OCI-M2 (cell line): Measurements from ENCODE around the gene OTULINL.
"Not testable (repeated sequence)": the region's sequence is repeated elsewhere in the genome, so short reads cannot be mapped to it uniquely, and the experiment has no call there.

Experiments used
- DNase-seq: peaks from one replicate; lab custom pipeline; 2025; ENCODE audit not compliant: unreplicated experiment; lab: John Stamatoyannopoulos, UW

OTULINL gene

GRCh38 chr5:14581106-14581890 lies at the start of gene OTULINL:
OTULINL (plus strand) TSS chr5:14581792; CDS start chr5:14581895, 103 bp downstream.
- peak; percentile 27 for DNase-seq

GRCh38 chr5:14532180-14532579 lies 49.4 kb upstream of the OTULINL start:
- DNase-seq = no peak

- DNase-seq = no peak
Measured at GRCh38 chr5:14534773-14535172, 46.8 kb upstream of the OTULINL start.

DNA sequence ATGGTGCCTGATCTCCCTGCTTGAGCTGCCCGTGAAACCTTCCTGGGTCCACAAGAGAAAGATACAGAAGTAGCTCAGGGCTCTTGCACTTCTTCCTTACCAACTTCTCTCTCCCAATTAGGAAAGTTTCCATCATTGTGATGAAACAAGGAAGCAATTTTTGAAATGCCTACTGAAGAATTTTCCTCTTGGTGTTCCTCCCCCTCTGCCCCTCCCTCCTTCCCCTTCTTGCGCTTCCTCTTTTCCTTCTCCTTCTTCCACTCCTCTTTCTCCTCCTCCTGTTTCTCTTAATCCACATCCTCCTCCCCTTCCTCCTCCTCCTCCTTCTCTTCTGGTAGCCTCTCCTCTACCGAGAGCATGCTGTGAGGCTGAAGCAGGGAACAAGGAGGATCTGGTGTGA lies 36.3 kb upstream of the OTULINL start:
- DNase-seq = no peak

DNA sequence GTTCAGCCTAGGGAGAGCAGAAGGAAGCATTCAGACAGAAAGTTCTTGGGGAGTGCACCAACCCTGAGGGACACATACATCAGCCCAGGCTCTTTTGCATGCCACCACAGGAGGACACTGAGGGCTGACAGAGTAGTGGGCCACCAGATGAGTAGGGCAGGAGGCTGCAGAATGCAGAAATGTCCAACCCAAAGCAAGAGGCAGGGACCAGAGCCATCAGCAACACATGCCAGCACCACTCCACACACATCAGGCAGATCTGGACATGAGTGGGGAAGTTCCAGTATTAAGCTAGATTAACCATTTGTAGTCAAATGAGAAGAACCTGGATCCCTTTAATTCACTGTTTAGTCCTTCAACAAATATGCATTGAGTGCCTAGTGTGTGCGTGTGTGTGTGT lies 35.7 kb upstream of the OTULINL start:
- DNase-seq = no peak

DNA sequence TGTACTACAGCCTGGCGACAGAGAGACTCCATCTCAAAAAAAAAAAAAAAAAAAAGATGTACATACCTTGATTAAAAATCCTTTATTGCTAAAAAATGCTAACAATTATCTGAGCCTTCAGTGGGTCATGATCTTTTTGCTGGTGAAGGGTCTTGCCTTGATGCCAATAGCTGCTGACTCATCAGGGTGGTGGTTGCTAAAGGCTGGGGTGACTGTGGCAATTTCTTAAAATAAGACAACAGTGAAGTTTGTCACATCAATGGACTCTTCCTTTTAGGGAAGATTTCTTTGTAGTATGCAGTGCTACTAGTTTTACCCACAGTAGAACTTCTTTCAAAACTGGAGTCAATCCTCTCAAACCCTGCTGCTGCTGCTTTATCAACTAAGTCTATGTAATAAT lies 33.9 kb upstream of the OTULINL start:
- DNase-seq = no peak

DNA sequence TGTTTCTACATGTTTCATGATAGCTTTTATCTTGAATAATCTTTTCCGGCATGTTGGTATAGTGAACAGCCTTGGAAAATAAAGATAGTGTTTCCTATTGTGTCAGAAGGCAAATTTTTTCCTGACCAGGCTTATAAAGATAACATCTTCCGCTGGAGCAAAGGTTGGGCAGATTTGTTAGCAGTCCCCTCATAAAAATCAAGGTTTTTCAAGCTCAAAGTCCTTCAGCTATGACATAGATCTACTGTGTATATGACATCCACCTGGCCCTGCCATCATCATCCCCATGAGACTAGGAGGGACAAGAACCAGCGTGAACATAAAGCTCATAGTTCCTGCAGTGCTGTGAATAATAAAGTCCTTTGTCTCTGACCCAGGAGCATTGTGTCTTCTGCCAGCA lies 30.4 kb upstream of the OTULINL start:
- DNase-seq = no peak

DNA sequence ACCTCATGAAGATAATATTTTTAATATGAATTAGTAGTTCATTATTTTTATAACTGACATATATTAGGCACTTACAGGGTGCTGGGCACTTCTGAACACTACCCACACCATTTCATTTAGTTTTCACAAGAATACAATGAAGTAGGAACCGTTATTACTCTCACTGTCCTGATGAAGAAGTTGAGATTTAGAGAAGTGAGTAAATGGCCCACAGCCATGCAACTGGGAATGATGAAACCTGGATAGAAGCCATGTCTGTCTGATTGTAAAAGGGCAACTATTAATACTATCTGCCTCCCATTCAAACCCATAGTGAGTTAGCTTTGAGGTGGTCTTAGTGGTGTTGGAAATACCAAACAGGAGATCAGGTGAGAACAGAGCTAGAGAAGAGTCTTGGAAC lies 29.6 kb upstream of the OTULINL start:
- no peak for DNase-seq

DNA sequence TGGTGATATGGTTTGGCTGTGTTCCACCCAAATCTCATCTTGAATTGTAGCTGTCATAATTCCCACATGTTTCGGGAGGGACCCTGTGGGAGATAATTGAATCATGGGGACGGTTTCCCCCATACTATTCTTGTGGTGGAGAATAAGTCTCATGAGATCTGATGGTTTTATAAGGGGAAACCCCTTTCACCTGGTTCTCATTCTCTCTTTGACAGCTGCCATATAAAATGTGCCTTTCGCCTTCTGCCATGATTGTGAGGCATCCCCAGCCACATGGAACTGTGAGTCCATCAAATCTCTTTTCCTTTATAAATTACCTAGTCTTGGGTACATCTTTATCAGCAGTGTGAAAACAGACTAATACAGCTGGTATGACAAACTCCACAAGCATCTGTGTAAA lies 27.3 kb upstream of the OTULINL start:
- not testable (repeated sequence) for DNase-seq

DNA sequence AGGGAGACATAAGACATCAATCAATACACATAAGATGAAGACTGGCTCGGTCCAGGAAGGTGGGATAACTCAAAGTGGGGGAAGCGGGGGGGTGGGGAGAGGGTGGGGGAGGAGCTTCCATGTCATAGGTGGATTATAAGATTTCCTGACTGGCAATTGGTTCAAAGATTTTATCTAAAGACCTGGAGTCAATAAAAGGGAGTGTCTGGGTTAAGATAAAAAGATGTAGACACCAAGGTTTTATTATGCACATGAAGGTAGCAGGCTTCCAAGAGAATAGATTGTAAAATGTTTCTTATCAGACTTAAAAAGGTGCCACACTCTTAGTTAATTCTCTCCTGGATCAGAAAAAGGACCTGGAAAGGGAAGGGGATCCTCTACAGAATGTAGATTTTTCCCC lies 25.6 kb upstream of the OTULINL start:
- DNase-seq = no peak

GRCh38 chr5:14557203-14557770 lies 24.3 kb upstream of the OTULINL start:
- no peak for DNase-seq

DNA sequence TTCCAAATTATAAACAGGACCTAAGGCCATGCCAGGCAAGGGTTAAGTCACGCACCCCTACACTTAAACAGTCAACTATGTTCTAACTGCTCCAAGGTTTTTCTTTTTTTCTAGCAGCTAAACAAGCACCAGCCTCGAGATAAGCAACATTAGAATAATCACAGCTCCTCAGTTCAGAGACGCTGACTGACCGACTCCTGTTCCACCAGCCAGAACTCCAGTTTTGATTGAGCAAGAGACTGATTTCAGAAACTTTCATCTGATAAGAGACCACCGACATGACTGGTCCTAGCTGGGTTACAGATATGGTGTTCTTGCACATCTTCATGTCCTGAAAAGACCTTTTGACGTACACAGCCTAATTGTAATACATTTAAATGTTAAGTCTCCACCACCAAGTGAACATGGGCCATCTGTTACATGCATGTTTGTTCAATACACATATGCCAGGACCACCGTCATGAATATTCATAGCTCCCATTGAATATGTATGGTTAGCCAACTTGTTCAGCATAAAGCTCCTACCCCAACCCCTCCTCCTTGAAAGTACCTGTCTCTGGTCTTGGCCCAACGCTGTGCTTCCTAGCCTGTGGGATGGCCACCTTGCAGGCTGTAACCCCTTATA lies 23.7 kb upstream of the OTULINL start:
- no peak for DNase-seq

GRCh38 chr5:14560091-14560595 lies 21.4 kb upstream of the OTULINL start:
- no peak for DNase-seq

GRCh38 chr5:14561741-14562140 lies 19.9 kb upstream of the OTULINL start:
- DNase-seq = no peak

GRCh38 chr5:14568333-14568732 lies 13.3 kb upstream of the OTULINL start:
- no peak for DNase-seq

GRCh38 chr5:14569948-14570691 lies 11.5 kb upstream of the OTULINL start:
- DNase-seq = no peak

- DNase-seq = no peak
Measured at GRCh38 chr5:14571901-14572300, 9.7 kb upstream of the OTULINL start.

DNA sequence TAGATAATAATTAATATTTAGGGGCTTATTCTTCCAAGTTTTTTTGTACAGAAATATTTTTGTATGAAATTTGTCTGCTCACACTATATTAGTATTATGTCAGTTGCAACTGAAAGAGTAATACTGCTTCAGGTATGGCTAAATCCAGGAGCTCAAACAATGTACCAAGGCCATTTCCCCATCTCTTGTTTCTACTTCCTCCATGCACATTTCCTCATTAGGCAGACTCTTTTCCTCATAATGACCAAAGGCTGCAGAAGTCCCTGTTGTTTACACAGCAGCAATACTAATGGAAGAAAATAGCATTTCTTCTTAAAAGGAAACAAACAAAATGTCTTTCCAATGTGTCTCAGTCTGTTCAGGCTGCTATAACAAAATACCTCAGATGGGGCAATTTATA lies 9.2 kb upstream of the OTULINL start:
- DNase-seq = no peak

- DNase-seq = no peak
Measured at GRCh38 chr5:14572836-14573235, 8.8 kb upstream of the OTULINL start.

GRCh38 chr5:14574096-14574495 lies 7.5 kb upstream of the OTULINL start:
- no peak for DNase-seq

DNA sequence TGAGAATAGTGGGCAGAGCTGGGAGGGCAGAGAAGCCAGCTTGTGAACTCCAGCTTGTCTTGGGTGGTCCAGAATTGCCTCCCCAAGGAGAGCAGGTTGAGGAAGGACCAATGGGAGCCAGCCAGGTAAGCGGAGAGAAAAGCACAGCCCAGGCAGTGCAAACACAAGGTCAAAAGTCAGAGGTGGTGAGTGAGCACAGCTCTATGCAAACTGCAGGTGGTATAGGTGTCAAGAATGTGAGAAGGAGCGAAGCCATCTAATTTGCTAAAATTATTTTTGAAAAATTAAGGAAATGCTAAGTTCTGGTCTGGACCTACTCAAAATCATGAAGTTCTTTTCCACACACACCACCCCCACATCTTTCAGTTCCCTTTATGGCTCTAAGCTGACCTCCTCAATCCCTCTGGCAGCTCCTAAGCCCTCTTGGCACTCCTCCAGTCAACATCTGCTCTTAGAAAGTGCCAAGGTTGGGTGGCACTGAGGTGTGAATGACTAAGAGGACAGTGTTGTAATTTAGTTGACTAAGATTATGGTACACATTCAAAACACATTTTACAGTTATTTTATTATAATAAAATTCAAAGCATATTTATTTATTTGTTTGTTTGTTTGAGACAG lies 6.6 kb upstream of the OTULINL start:
- no peak for DNase-seq
